ENCODE results near the gene AMBN. TPM values are rescaled to one million over a fixed set of nuclear protein-coding genes. Genes with fewer than 3 reads are reported as not detected.
A peak's percentile ranks its signal among the peaks of the same experiment; 100 is the strongest.

AMBN gene
- total RNA-seq, 1 donor = not detected

DNA sequence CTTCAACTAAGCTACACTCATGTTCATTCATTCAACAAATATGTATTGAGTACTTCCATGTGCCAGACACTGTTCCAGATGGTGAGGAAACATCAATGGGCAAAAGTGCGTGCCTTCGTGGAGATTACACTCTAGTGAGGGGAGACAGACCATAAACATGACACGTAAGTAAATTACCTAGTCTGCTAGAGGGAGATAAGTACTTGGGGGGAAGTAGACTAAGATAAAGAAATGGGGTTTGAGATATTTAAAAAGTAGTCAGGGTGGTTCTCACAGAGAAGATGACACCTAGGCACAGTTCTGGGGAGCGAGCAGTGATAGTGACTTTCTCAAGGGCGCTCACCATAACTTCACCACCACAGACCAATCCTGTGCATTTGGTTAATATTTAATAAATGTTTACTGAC, 62.6 kb downstream of the AMBN start:
- peak; percentile 81 for DNase-seq (ENCODE audit: low read depth)

More for the DNA sequence above, 62.6 kb downstream of the AMBN start:
- TF ChIP-seq, protein P1, sequence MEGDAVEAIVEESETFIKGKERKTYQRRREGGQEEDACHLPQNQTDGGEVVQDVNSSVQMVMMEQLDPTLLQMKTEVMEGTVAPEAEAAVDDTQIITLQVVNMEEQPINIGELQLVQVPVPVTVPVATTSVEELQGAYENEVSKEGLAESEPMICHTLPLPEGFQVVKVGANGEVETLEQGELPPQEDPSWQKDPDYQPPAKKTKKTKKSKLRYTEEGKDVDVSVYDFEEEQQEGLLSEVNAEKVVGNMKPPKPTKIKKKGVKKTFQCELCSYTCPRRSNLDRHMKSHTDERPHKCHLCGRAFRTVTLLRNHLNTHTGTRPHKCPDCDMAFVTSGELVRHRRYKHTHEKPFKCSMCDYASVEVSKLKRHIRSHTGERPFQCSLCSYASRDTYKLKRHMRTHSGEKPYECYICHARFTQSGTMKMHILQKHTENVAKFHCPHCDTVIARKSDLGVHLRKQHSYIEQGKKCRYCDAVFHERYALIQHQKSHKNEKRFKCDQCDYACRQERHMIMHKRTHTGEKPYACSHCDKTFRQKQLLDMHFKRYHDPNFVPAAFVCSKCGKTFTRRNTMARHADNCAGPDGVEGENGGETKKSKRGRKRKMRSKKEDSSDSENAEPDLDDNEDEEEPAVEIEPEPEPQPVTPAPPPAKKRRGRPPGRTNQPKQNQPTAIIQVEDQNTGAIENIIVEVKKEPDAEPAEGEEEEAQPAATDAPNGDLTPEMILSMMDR (IDR thresholded peaks at IDR 0.05; ENCODE audit: insufficient read depth, low read depth, low read length) = no peak
- H3K4me3 ChIP-seq (ENCODE audit: low read depth, low read length) = no peak overlapping the region

Other genes starting within 250 kb of the AMBN start
- not detected in 2 replicates for gene SMR3A, start 231.5 kb upstream of the AMBN start, total RNA-seq
- gene SMR3B, start 209.1 kb upstream of the AMBN start, total RNA-seq = not detected in 2 replicates
- not detected in 2 replicates for gene OPRPN, start 194.3 kb upstream of the AMBN start, total RNA-seq
- not detected in 2 replicates for gene MUC7, start 120.1 kb upstream of the AMBN start, total RNA-seq
- gene AMTN, start 73.7 kb upstream of the AMBN start, total RNA-seq = not detected in 2 replicates
- gene ENAM, start 36.5 kb downstream of the AMBN start, total RNA-seq = 0.43 and 0.97 TPM in 2 replicates
- gene JCHAIN, start 74.3 kb downstream of the AMBN start, total RNA-seq = 0.64 and 2.6 TPM in 2 replicates
- gene UTP3, start 96.3 kb downstream of the AMBN start, total RNA-seq = 15.1 and 23.3 TPM in 2 replicates
- gene RUFY3, start 129.7 kb downstream of the AMBN start, total RNA-seq = 56.7 and 60.5 TPM in 2 replicates
- 78.3 and 117 TPM in 2 replicates for gene GRSF1, start 247.6 kb downstream of the AMBN start, total RNA-seq